HCT116 (cell line): ENCODE data around the gene LIPG. TPM values are rescaled to one million over a fixed set of nuclear protein-coding genes. Genes with fewer than 3 reads are reported as not detected.

Experiments
- ATAC-seq: fragments of 200-7000 bp; cut with Tn5 transposase; 2 replicates; pipeline ENCODE4 v1.9.1; 2020; ENCODE audit warnings: mild to moderate bottlenecking, moderate library complexity
- BruUV-seq: library from RNA; stranded (reverse); fragments of 400-500 nt; replicated peaks from 2 replicates; lab custom pipeline; 2021; lab: Mats Ljungman, UMichigan
- CTCF ChIA-PET: fragments of 300-600 bp; sonication (Branson Sonifier 250); formaldehyde crosslinking; loops from one replicate; lab custom pipeline; 2021; ENCODE audit warnings: antibody characterized with exemption; lab: Charles Lee
- POLR2A ChIA-PET: fragments of 300-600, 350-600 bp; sonication (Branson Sonifier 250); formaldehyde crosslinking; loops from one replicate; lab custom pipeline; 2021; ENCODE audit warnings: antibody characterized with exemption; lab: Charles Lee
- RAD21 ChIA-PET, 2 experiments: fragments of 300-600 bp; sonication (Branson Sonifier 250); formaldehyde crosslinking; loops; one replicate each; lab custom pipeline; 2023; ENCODE audit warnings: low total read pairs in 2 of 2; ENCODE audit not compliant: uncharacterized antibody in 2 of 2, unreplicated experiment in 2 of 2, low non-redundant PET in 1 of 2; lab: Charles Lee
- DNase-seq: peaks from one replicate; pipeline ENCODE4 v3.0.0-alpha.2; 2010; ENCODE audit warnings: low read depth, low spot score
- H2AFZ ChIP-seq: fragments of 200-600 bp; shearing (Covaris generic), sonication (generic); 2 replicates; pipeline ENCODE4 v1.6.1; 2017; ENCODE audit warnings: low read depth, mixed run types, mixed read lengths, antibody characterized with exemption, low read length; ENCODE audit not compliant: poor library complexity, severe bottlenecking
- H3K27ac ChIP-seq: 2 replicates; pipeline ENCODE4 v1.5.1; 2012; ENCODE audit warnings: low read depth, low read length
- H3K27me3 ChIP-seq: fragments of 200-600 bp; sonication (generic); 2 replicates; pipeline ENCODE4 v1.6.1; 2016; ENCODE audit warnings: mixed run types, low read length, mixed read lengths; ENCODE audit not compliant: insufficient read depth
- H3K36me3 ChIP-seq, 2 experiments: fragments of 200-500 bp in 1 of 2; fragments of 200-600 bp in 1 of 2; sonication (Bioruptor generic) in 1 of 2; sonication (generic) in 1 of 2; 2 replicates each; pipeline versions ENCODE4 v1.5.1 to v1.6.1; 2014 to 2016; ENCODE audit warnings: low read length in 2 of 2, inconsistent platforms in 1 of 2, mixed read lengths in 1 of 2, mixed run types in 1 of 2; ENCODE audit not compliant: insufficient read depth in 2 of 2, control insufficient read depth in 1 of 2
- H3K4me1 ChIP-seq, 2 experiments: fragments of 200-600 bp in 1 of 2; sonication (generic) in 1 of 2; 2 replicates each; pipeline versions ENCODE4 v1.5.1 to v1.6.1; 2012 to 2017; ENCODE audit warnings: low read length in 2 of 2, inconsistent platforms in 1 of 2, mild to moderate bottlenecking in 1 of 2, mixed read lengths in 1 of 2, mixed run types in 1 of 2, moderate library complexity in 1 of 2; ENCODE audit not compliant: insufficient read depth in 2 of 2, control insufficient read depth in 1 of 2
- H3K4me2 ChIP-seq: fragments of 200-600 bp; sonication (generic); 2 replicates; pipeline ENCODE4 v1.6.1; 2017; ENCODE audit warnings: mixed run types, low read length, mixed read lengths
- H3K4me3 ChIP-seq, 2 experiments: fragments of 200-600 bp in 1 of 2; sonication (generic) in 1 of 2; replicated peaks in 1 of 2; 2 replicates each; pipeline ENCODE4 v1.5.1; 2011 to 2016; ENCODE audit warnings: low read length in 2 of 2, control low read depth in 1 of 2, low read depth in 1 of 2, mild to moderate bottlenecking in 1 of 2, mixed read lengths in 1 of 2, mixed run types in 1 of 2
- H3K79me2 ChIP-seq: fragments of 200-600 bp; sonication (generic); 2 replicates; pipeline ENCODE4 v1.6.1; 2017; ENCODE audit warnings: mild to moderate bottlenecking, mixed run types, low read length, moderate library complexity, mixed read lengths; ENCODE audit not compliant: insufficient read depth
- H3K9ac ChIP-seq: fragments of 200-600 bp; sonication (generic); 2 replicates; pipeline ENCODE4 v1.6.1; 2016; ENCODE audit warnings: low read length, mixed read lengths
- H3K9me2 ChIP-seq: fragments of 200-600 bp; sonication (generic), shearing (Covaris generic); 2 replicates; pipeline ENCODE4 v1.6.1; 2017; ENCODE audit warnings: mixed run types, mild to moderate bottlenecking, moderate library complexity; ENCODE audit not compliant: insufficient read depth
- H3K9me3 ChIP-seq, 2 experiments: fragments of 200-500 bp in 1 of 2; fragments of 200-600 bp in 1 of 2; sonication (Bioruptor generic) in 1 of 2; sonication (generic) in 1 of 2; 2 replicates each; pipeline ENCODE4 v1.6.1; 2014 to 2017; ENCODE audit warnings: low read length in 2 of 2, mixed read lengths in 2 of 2, inconsistent platforms in 1 of 2, low read depth in 1 of 2, mild to moderate bottlenecking in 1 of 2, mixed run types in 1 of 2, moderate library complexity in 1 of 2; ENCODE audit not compliant: control insufficient read depth in 1 of 2, insufficient read depth in 1 of 2
- H4K20me1 ChIP-seq: fragments of 200-600 bp; sonication (generic), shearing (Covaris generic); 2 replicates; pipeline ENCODE4 v1.6.1; 2017; ENCODE audit warnings: mixed run types, mild to moderate bottlenecking, moderate library complexity; ENCODE audit not compliant: insufficient read depth
- CBX3 ChIP-seq: IDR thresholded peaks from 2 replicates; pipeline ENCODE4 v1.6.1; 2012; ENCODE audit warnings: low read depth
- CEBPB ChIP-seq: IDR thresholded peaks from 2 replicates; pipeline ENCODE4 v1.6.1; 2012; ENCODE audit warnings: low read depth
- EGR1 ChIP-seq: IDR thresholded peaks from 2 replicates; pipeline ENCODE4 v1.6.1; 2012; ENCODE audit warnings: low read depth
- EZH2 ChIP-seq: fragments of 200-600 bp; sonication (generic); IDR thresholded peaks from 2 replicates; pipeline ENCODE4 v1.6.1; 2017; ENCODE audit warnings: antibody characterized with exemption, mixed run types
- EZH2phosphoT487 ChIP-seq: fragments of 200-600 bp; IDR thresholded peaks from 2 replicates; pipeline ENCODE4 v1.6.1; 2018; ENCODE audit warnings: antibody characterized with exemption, borderline replicate concordance
- FOSL1 ChIP-seq: IDR thresholded peaks from 2 replicates; pipeline ENCODE4 v1.6.1; 2012; ENCODE audit warnings: low read depth
- JUND ChIP-seq: IDR thresholded peaks from 2 replicates; pipeline ENCODE4 v1.6.1; 2012
- POLR2A ChIP-seq: IDR thresholded peaks from 2 replicates; pipeline ENCODE4 v1.7.0; 2011; ENCODE audit warnings: borderline replicate concordance; ENCODE audit not compliant: insufficient read depth, insufficient read length; ENCODE audit errors: extremely low read depth
- RAD21 ChIP-seq: IDR thresholded peaks from 2 replicates; pipeline ENCODE4 v1.6.1; 2012; ENCODE audit warnings: low read depth, mild to moderate bottlenecking
- SIN3A ChIP-seq: IDR thresholded peaks from 2 replicates; pipeline ENCODE4 v1.6.1; 2012; ENCODE audit warnings: low read depth
- SP1 ChIP-seq: IDR thresholded peaks from 2 replicates; pipeline ENCODE4 v1.6.1; 2012; ENCODE audit warnings: low read depth
- SRF ChIP-seq: IDR thresholded peaks from 2 replicates; pipeline ENCODE4 v1.6.1; 2012; ENCODE audit warnings: low read depth
- TCF7L2 ChIP-seq: IDR thresholded peaks from 2 replicates; pipeline ENCODE4 v1.7.0; 2011; ENCODE audit warnings: borderline replicate concordance, inconsistent platforms; ENCODE audit not compliant: insufficient read depth, insufficient read length; ENCODE audit errors: extremely low read depth
- YY1 ChIP-seq: IDR thresholded peaks from 2 replicates; pipeline ENCODE4 v1.6.1; 2011; ENCODE audit warnings: low read length, low read depth, moderate library complexity, mild to moderate bottlenecking; ENCODE audit not compliant: insufficient replicate concordance; ENCODE audit errors: extremely low read depth
- ZFX ChIP-seq: fragments of 450-650 bp; IDR thresholded peaks from 2 replicates; pipeline ENCODE4 v1.6.1; 2017
- ZNF274 ChIP-seq: fragments of 200-500 bp; sonication (Bioruptor generic); IDR thresholded peaks from 2 replicates; pipeline ENCODE4 v1.6.1; 2014; ENCODE audit warnings: mild to moderate bottlenecking, low read depth, low read length, inconsistent platforms
- intact Hi-C: fragments of 100-400 bp; cut with micrococcal nuclease; formaldehyde crosslinking; loops from 2 replicates; pipeline ENCODE4 v1.10.0; 2022
- total RNA-seq: library from RNA; stranded (reverse); gene quantifications from one replicate; pipeline ENCODE4 v1.2.1, GENCODE V29; 2021; ENCODE audit not compliant: unreplicated experiment
- TF ChIP-seq, protein P1 (sequence below): IDR thresholded peaks from 2 replicates; pipeline ENCODE4 v1.6.1; 2012
- TF ChIP-seq, protein P2 (sequence below): IDR thresholded peaks from 2 replicates; pipeline ENCODE4 v1.6.1; 2012
- TF ChIP-seq, protein P3 (sequence below), 3 experiments: fragments of 200-600 bp in 1 of 3; sonication (generic) in 1 of 3; IDR thresholded peaks in 2 of 3; conservative IDR thresholded peaks in 1 of 3; 2 replicates each; pipeline ENCODE4 v1.5.1; 2012 to 2017; ENCODE audit warnings: low read depth in 2 of 3, low read length in 2 of 3, antibody characterized with exemption in 1 of 3, borderline replicate concordance in 1 of 3, control low read depth in 1 of 3, mild to moderate bottlenecking in 1 of 3, mixed read lengths in 1 of 3, mixed run types in 1 of 3, moderate library complexity in 1 of 3; ENCODE audit not compliant: insufficient read depth in 1 of 3
- TF ChIP-seq, protein P4 (sequence below): IDR thresholded peaks from 2 replicates; pipeline ENCODE4 v1.6.1; 2012; ENCODE audit warnings: low read depth

The LIPG gene
- total RNA-seq, 1 experiment from 2014 or later = 2.6 TPM

DNA sequence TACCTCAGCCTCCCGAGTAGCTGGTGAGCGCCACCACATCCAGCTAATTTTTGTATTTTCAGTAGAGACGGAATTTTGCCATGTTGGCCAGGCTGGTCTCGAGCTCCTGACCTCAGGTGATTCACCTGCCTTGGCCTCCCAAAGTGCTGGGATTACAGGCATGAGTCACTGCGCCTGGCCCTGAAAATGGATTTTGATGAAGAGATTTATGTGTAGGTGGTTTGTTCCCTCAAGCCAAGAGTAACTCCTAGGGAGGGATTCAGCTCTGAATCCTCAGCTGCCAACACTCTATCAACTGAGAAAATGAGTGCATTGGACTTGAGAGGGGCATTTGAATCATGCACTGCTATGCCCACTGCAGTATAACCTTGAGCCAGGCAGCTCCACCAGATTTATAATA lies 17.5 kb upstream of the LIPG start:
- no peak for DNase-seq
- Histone ChIP-seq H4K20me1 (no peaks in the 10 kb centered on the region), H3K9me3 (no peaks in the 10 kb centered on the region), H3K9me2 (no peaks in the 10 kb centered on the region), H3K27me3 (no peaks in the 10 kb centered on the region), H3K27ac (no peak overlapping the region), H3K9ac (no peak overlapping the region), H2AFZ (peak overlapping the region; percentile 81), H3K4me2 (peak overlapping the region; percentile 59), H3K36me3 (no peaks in the 10 kb centered on the region), H3K4me1 (peaks cover 36 to 57% of the 10 kb centered on the region in 2 experiments), H3K4me3 (peak overlapping the region in 1 of 2 experiments; percentile 19; a peak in 1 of 4 replicates), H3K79me2 (no peaks in the 10 kb centered on the region)
- intact Hi-C loops = no loop called here
- BruUV-seq = no TSS peak
- TF ChIP-seq CEBPB = no peak
- TF ChIP-seq SIN3A = no peak
- no peak for TF ChIP-seq YY1
- TF ChIP-seq, protein P1, sequence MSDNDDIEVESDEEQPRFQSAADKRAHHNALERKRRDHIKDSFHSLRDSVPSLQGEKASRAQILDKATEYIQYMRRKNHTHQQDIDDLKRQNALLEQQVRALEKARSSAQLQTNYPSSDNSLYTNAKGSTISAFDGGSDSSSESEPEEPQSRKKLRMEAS = no peak
- no peak for TF ChIP-seq EZH2phosphoT487
- TF ChIP-seq RAD21 = no peak
- TF ChIP-seq, protein P2, sequence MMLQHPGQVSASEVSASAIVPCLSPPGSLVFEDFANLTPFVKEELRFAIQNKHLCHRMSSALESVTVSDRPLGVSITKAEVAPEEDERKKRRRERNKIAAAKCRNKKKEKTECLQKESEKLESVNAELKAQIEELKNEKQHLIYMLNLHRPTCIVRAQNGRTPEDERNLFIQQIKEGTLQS = no peak
- no peak for TF ChIP-seq POLR2A
- no peak for TF ChIP-seq ZFX
- peak; percentile 54 for TF ChIP-seq FOSL1
- no peak for TF ChIP-seq SRF
- peak; percentile 19; the same call in 1 of the 2 replicates for TF ChIP-seq SP1
- TF ChIP-seq, protein P3, sequence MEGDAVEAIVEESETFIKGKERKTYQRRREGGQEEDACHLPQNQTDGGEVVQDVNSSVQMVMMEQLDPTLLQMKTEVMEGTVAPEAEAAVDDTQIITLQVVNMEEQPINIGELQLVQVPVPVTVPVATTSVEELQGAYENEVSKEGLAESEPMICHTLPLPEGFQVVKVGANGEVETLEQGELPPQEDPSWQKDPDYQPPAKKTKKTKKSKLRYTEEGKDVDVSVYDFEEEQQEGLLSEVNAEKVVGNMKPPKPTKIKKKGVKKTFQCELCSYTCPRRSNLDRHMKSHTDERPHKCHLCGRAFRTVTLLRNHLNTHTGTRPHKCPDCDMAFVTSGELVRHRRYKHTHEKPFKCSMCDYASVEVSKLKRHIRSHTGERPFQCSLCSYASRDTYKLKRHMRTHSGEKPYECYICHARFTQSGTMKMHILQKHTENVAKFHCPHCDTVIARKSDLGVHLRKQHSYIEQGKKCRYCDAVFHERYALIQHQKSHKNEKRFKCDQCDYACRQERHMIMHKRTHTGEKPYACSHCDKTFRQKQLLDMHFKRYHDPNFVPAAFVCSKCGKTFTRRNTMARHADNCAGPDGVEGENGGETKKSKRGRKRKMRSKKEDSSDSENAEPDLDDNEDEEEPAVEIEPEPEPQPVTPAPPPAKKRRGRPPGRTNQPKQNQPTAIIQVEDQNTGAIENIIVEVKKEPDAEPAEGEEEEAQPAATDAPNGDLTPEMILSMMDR (IDR thresholded peaks at IDR 0.05 in 2 of 3, conservative IDR thresholded peaks at IDR 0.05 in 1 of 3; ENCODE audit: borderline replicate concordance in 1 of 3, insufficient read depth in 1 of 3, low read depth in 2 of 3, low read length in 2 of 3) = no peak
- TF ChIP-seq EGR1 = no peak
- no peak for TF ChIP-seq ZNF274
- no peak for TF ChIP-seq TCF7L2
- peak; percentile 66 for TF ChIP-seq JUND
- TF ChIP-seq, protein P4, sequence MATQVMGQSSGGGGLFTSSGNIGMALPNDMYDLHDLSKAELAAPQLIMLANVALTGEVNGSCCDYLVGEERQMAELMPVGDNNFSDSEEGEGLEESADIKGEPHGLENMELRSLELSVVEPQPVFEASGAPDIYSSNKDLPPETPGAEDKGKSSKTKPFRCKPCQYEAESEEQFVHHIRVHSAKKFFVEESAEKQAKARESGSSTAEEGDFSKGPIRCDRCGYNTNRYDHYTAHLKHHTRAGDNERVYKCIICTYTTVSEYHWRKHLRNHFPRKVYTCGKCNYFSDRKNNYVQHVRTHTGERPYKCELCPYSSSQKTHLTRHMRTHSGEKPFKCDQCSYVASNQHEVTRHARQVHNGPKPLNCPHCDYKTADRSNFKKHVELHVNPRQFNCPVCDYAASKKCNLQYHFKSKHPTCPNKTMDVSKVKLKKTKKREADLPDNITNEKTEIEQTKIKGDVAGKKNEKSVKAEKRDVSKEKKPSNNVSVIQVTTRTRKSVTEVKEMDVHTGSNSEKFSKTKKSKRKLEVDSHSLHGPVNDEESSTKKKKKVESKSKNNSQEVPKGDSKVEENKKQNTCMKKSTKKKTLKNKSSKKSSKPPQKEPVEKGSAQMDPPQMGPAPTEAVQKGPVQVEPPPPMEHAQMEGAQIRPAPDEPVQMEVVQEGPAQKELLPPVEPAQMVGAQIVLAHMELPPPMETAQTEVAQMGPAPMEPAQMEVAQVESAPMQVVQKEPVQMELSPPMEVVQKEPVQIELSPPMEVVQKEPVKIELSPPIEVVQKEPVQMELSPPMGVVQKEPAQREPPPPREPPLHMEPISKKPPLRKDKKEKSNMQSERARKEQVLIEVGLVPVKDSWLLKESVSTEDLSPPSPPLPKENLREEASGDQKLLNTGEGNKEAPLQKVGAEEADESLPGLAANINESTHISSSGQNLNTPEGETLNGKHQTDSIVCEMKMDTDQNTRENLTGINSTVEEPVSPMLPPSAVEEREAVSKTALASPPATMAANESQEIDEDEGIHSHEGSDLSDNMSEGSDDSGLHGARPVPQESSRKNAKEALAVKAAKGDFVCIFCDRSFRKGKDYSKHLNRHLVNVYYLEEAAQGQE = no peak
- no peak for TF ChIP-seq EZH2
- peak; percentile 57 for TF ChIP-seq CBX3
- POLR2A ChIA-PET = no interaction called here
- CTCF ChIA-PET = interaction anchor here (1.0 kb wide), 1 partner anchor 33 kb away, joined by 3 read pairs; no protein-coding TSS in a partner anchor
- peak; percentile 73 for ATAC-seq
- RAD21 ChIA-PET = interaction anchor here in 1 of 2 experiments (0.6 kb wide), 1 partner anchor 639 kb away, joined by 6 read pairs; no protein-coding TSS in a partner anchor
